Endodermal cell (in vitro differentiated cells): Measurements from ENCODE around the gene COL27A1. TPM values are rescaled to one million over a fixed set of nuclear protein-coding genes. Genes with fewer than 3 reads are reported as not detected.

Experiments
- DNase-seq: peaks from one replicate; pipeline ENCODE4 v3.0.0-alpha.2; 2017
- H3K27ac ChIP-seq: 2 replicates; pipeline ENCODE4 v1.5.1; 2013; ENCODE audit warnings: mild to moderate bottlenecking, low read depth, low read length, moderate library complexity
- H3K27me3 ChIP-seq: 2 replicates; pipeline ENCODE4 v1.6.1; 2013; ENCODE audit warnings: mild to moderate bottlenecking, low read length, moderate library complexity; ENCODE audit not compliant: insufficient read depth, control insufficient read depth, poor library complexity, severe bottlenecking
- H3K36me3 ChIP-seq: 2 replicates; pipeline ENCODE4 v1.7.0; 2013; ENCODE audit warnings: mild to moderate bottlenecking, low read length, moderate library complexity; ENCODE audit not compliant: control insufficient read depth, insufficient read depth
- H3K4me1 ChIP-seq: one replicate; pipeline ENCODE4 v1.7.0; 2013; ENCODE audit warnings: low read length; ENCODE audit not compliant: control insufficient read depth, insufficient read depth
- H3K4me3 ChIP-seq: 2 replicates; pipeline ENCODE4 v1.5.1; 2013; ENCODE audit warnings: mild to moderate bottlenecking, low read length, moderate library complexity
- H3K9ac ChIP-seq: 2 replicates; pipeline ENCODE4 v1.6.1; 2013; ENCODE audit warnings: mild to moderate bottlenecking, low read length, moderate library complexity; ENCODE audit not compliant: poor library complexity, severe bottlenecking; ENCODE audit errors: extremely low read depth
- H3K9me3 ChIP-seq: 2 replicates; pipeline ENCODE4 v1.6.1; 2013; ENCODE audit warnings: mild to moderate bottlenecking, low read length, moderate library complexity; ENCODE audit not compliant: control insufficient read depth
- H3K27ac Mint-ChIP-seq: 2 replicates; pipeline ENCODE4 v1.8.0; 2020; ENCODE audit warnings: mixed read lengths
- H3K27me3 Mint-ChIP-seq: 2 replicates; pipeline ENCODE4 v1.8.0; 2021; ENCODE audit warnings: mild to moderate bottlenecking, mixed read lengths; ENCODE audit not compliant: insufficient read depth
- H3K36me3 Mint-ChIP-seq: 2 replicates; pipeline ENCODE4 v1.8.0; 2020; ENCODE audit warnings: low read depth, mixed read lengths
- H3K4me1 Mint-ChIP-seq: 2 replicates; pipeline ENCODE4 v1.8.0; 2020; ENCODE audit warnings: mixed read lengths
- H3K4me3 Mint-ChIP-seq: 2 replicates; pipeline ENCODE4 v1.8.0; 2020; ENCODE audit warnings: mild to moderate bottlenecking, moderate library complexity, mixed read lengths
- H3K9me3 Mint-ChIP-seq: 2 replicates; pipeline ENCODE4 v1.8.0; 2020; ENCODE audit warnings: mild to moderate bottlenecking, mixed read lengths
- CTCF ChIP-seq: fragments of 200-600 bp; sonication (generic); conservative IDR thresholded peaks from 2 replicates; pipeline ENCODE4 v1.5.0; 2021; ENCODE audit warnings: antibody characterized with exemption, mild to moderate bottlenecking
- WGBS, 2 experiments: methylation state at CpG; one replicate each; pipeline versions ENCODE4 v1.1.5 to v1.1.7; 2013; ENCODE audit warnings: missing lambda C conversion rate in 2 of 2, mixed read lengths in 1 of 2; ENCODE audit not compliant: insufficient coverage in 1 of 2, insufficient read length in 1 of 2; 5-methylcytosine and 5-hydroxymethylcytosine counted together
- total RNA-seq, 2 donors: library from RNA; stranded (reverse); fragmentation: NEBNext Ultra II Directional in 1 of 2; extraction: Animal tissue kit (Norgen Biotek cat#: 25700) in 1 of 2; gene quantifications; 2 replicates in 1 of 2; 3 replicates in 1 of 2; pipeline ENCODE4 v1.2.1, GENCODE V29; 2021

The COL27A1 gene
- total RNA-seq, 2 donors from 2014 or later: 43.8 to 69.5 TPM

- H3K27me3 Mint-ChIP-seq: no peaks in the 10 kb centered on the region
- Histone ChIP-seq H3K9me3 (no peaks in the 10 kb centered on the region), H3K27me3 (no peaks in the 10 kb centered on the region), H3K27ac (no peak overlapping the region), H3K4me1 (no peaks in the 10 kb centered on the region), H3K9ac (no peak overlapping the region), H3K4me3 (no peak overlapping the region), H3K36me3 (peaks cover 15% of the 10 kb centered on the region)
- H3K4me1 Mint-ChIP-seq: no peaks in the 10 kb centered on the region
- DNase-seq: peak; percentile 31
- H3K4me3 Mint-ChIP-seq: no peak overlapping the region
- WGBS, 2 experiments: 93 to 94% methylated on average over 5 to 8 of the region's 8 CpGs
- peaks cover 20% of the 10 kb centered on the region for H3K36me3 Mint-ChIP-seq
- no peaks in the 10 kb centered on the region for H3K9me3 Mint-ChIP-seq
- no peak overlapping the region for H3K27ac Mint-ChIP-seq
- TF ChIP-seq CTCF: no peak
These were observed 159.8 kb downstream of the COL27A1 start for GRCh38 chr9:114314881-114315722.

- peaks cover 15% of the 10 kb centered on the region for H3K36me3 Mint-ChIP-seq
- no peaks in the 10 kb centered on the region for H3K9me3 ChIP-seq
- no peak overlapping the region for H3K27ac Mint-ChIP-seq
- H3K4me3 Mint-ChIP-seq: no peak overlapping the region
- H3K4me1 ChIP-seq: no peaks in the 10 kb centered on the region
- WGBS, 2 experiments: 88 to 93% methylated on average over 5 to 8 of the region's 8 CpGs
- H3K9ac ChIP-seq: no peak overlapping the region
- no peaks in the 10 kb centered on the region for H3K9me3 Mint-ChIP-seq
- H3K27ac ChIP-seq: no peak overlapping the region
- peaks cover 7% of the 10 kb centered on the region for H3K36me3 ChIP-seq
- no peak for TF ChIP-seq CTCF
- no peaks in the 10 kb centered on the region for H3K27me3 Mint-ChIP-seq
- H3K4me1 Mint-ChIP-seq: no peaks in the 10 kb centered on the region
- no peaks in the 10 kb centered on the region for H3K27me3 ChIP-seq
- H3K4me3 ChIP-seq: no peak overlapping the region
- no peak for DNase-seq
These were observed 160.5 kb downstream of the COL27A1 start for GRCh38 chr9:114315723-114316363.

GRCh38 chr9:114316605-114317230, 161.4 kb downstream of the COL27A1 start:
- Histone ChIP-seq H3K9ac (no peak overlapping the region), H3K4me1 (no peaks in the 10 kb centered on the region), H3K9me3 (no peaks in the 10 kb centered on the region), H3K27me3 (no peaks in the 10 kb centered on the region), H3K36me3 (peaks cover 1% of the 10 kb centered on the region), H3K27ac (no peak overlapping the region), H3K4me3 (no peak overlapping the region)
- no peaks in the 10 kb centered on the region for H3K9me3 Mint-ChIP-seq
- H3K27ac Mint-ChIP-seq: no peak overlapping the region
- TF ChIP-seq CTCF: no peak
- no peaks in the 10 kb centered on the region for H3K4me1 Mint-ChIP-seq
- WGBS, 2 experiments: 70 to 89% methylated on average over 2 to 10 of the region's 10 CpGs
- no peaks in the 10 kb centered on the region for H3K27me3 Mint-ChIP-seq
- peaks cover 7% of the 10 kb centered on the region for H3K36me3 Mint-ChIP-seq
- no peak overlapping the region for H3K4me3 Mint-ChIP-seq
- DNase-seq: peak; percentile 35
